Measurements from ENCODE around the gene TMEM52. TPM values are rescaled to one million over a fixed set of nuclear protein-coding genes. Genes with fewer than 3 reads are reported as not detected.

TMEM52 gene
- total and polyA plus RNA-seq, 9 donors = 0.42 to 3.3 (median 2.3) TPM

- H3K4me3 ChIP-seq = no peak overlapping the region
- H3K27ac ChIP-seq = no peak overlapping the region
- H3K4me1 ChIP-seq (ENCODE audit: insufficient read depth) = peaks cover 27% of the 10 kb centered on the region
- H3K9me3 ChIP-seq = no peaks in the 10 kb centered on the region
- no peak for DNase-seq
- WGBS, 3 donors = 65 to 80% (median 76%) methylated on average over 1 of the region's 1 CpG
- intact Hi-C loops (cut with DNase I) = no loop called here
- no peaks in the 10 kb centered on the region for H3K27me3 ChIP-seq
- TF ChIP-seq POLR2A (IDR thresholded peaks at IDR 0.05) (no peak), EP300 (IDR thresholded peaks at IDR 0.05) (no peak), CTCF (IDR thresholded peaks at IDR 0.05) (no peak)
- H3K36me3 ChIP-seq = no peaks in the 10 kb centered on the region
These were observed 43.1 kb downstream of the TMEM52 start for GRCh38 chr1:1875932-1876331.

- TF ChIP-seq EP300 (IDR thresholded peaks at IDR 0.05) = no peak
- no peak for TF ChIP-seq CTCF (IDR thresholded peaks at IDR 0.05)
- intact Hi-C loops (cut with DNase I) = no loop called here
- peaks cover 26% of the 10 kb centered on the region for H3K4me1 ChIP-seq (ENCODE audit: insufficient read depth)
- no peak overlapping the region for H3K4me3 ChIP-seq
- WGBS, 3 donors = 93 to 95% (median 95%) methylated on average over 7 of the region's 7 CpGs
- no peaks in the 10 kb centered on the region for H3K9me3 ChIP-seq
- H3K27me3 ChIP-seq = no peaks in the 10 kb centered on the region
- DNase-seq = no peak
- H3K36me3 ChIP-seq = no peaks in the 10 kb centered on the region
- no peak overlapping the region for H3K27ac ChIP-seq
These were observed 44.2 kb downstream of the TMEM52 start for GRCh38 chr1:1874901-1875300.

GRCh38 chr1:1873186-1873585, 45.9 kb downstream of the TMEM52 start:
- Histone ChIP-seq H3K9me3 (no peaks in the 10 kb centered on the region), H3K4me3 (no peak overlapping the region), H3K4me1 (ENCODE audit: insufficient read depth) (peaks cover 32% of the 10 kb centered on the region), H3K36me3 (no peaks in the 10 kb centered on the region), H3K27ac (no peak overlapping the region), H3K27me3 (no peaks in the 10 kb centered on the region)
- WGBS, 3 donors = 63 to 87% (median 86%) methylated on average over 2 of the region's 2 CpGs
- DNase-seq = peak in 1 of 5 donors; percentile 28
- no peak for TF ChIP-seq CTCF (IDR thresholded peaks at IDR 0.05)
- no peak for TF ChIP-seq POLR2A (IDR thresholded peaks at IDR 0.05)
- TF ChIP-seq EP300 (IDR thresholded peaks at IDR 0.05) = no peak
- intact Hi-C loops (cut with DNase I) = no loop called here

- peaks cover 28% of the 10 kb centered on the region for H3K4me1 ChIP-seq (ENCODE audit: insufficient read depth)
- no peak overlapping the region for H3K27ac ChIP-seq
- no peak overlapping the region for H3K4me3 ChIP-seq
- no peak for TF ChIP-seq CTCF (IDR thresholded peaks at IDR 0.05)
- TF ChIP-seq EP300 (IDR thresholded peaks at IDR 0.05) = no peak
- TF ChIP-seq POLR2A (IDR thresholded peaks at IDR 0.05) = no peak
- no peaks in the 10 kb centered on the region for H3K36me3 ChIP-seq
- DNase-seq = peak in 1 of 5 donors; percentile 20
- no peaks in the 10 kb centered on the region for H3K27me3 ChIP-seq
- intact Hi-C loops (cut with DNase I) = no loop called here
- no peaks in the 10 kb centered on the region for H3K9me3 ChIP-seq
- WGBS, 3 donors = 79 to 80% (median 79%) methylated on average over 11 of the region's 11 CpGs
These were observed 46.6 kb downstream of the TMEM52 start for GRCh38 chr1:1872329-1872994.

Measured in ovary (tissue), 9 donors.